ENCODE results near the gene FOXP2.

FOXP2 gene

DNA sequence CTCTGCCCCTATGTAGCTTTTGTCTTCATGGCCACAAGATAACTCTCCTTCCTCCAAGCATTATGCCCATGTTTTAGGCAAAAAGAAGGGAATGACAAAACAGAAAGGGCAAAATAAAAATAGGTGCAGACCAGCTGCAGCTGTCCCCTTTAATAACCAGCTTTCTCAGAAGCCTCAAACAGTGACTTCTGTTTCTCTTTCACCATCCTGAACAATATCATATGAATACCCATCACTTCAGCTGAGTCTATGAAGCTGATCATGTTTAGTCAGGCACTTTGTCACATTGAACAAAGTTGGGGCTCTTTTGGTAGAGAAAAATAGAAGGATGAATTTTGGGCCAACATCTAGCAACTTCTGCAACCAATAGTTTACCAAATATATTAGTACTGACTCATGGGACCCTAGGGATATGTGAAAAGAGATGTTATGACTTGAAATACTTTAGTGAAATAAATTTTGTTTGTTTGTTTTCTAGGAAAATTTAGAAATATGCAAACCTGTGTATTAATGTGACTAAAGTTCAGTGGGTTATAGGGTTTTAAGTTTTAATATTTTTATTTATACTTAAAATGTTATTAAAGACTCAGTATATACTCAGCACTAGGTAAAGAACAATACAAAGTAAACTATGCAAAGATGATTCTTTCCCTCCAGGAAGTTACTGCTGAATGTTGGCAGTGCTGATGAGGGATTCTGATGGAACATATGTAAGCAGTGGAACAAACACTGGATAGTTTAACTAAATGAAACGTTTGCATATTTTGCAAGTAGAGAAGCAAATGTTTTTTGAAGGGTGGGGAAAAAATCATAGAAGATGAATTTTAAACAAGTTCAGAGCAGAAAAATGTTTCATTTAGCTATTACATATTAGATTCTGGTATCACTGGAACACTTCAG lies 133.7 kb downstream of the FOXP2 start:
- no peak for TF ChIP-seq EZH2 (IDR thresholded peaks at IDR 0.05; ENCODE audit: borderline replicate concordance, low read depth, low read length, severe bottlenecking)
- no peak for TF ChIP-seq CTCF (IDR thresholded peaks at IDR 0.05; ENCODE audit: borderline replicate concordance, extremely low read depth, low read length, poor library complexity, severe bottlenecking)
- Histone ChIP-seq H2AFZ (ENCODE audit: low read depth, low read length) (no peak overlapping the region), H3K9me3 (ENCODE audit: insufficient read depth, low read length, severe bottlenecking) (no peaks in the 10 kb centered on the region), H3K9ac (ENCODE audit: low read depth, low read length) (no peak overlapping the region), H3K27ac (ENCODE audit: low read length) (no peak overlapping the region), H3K4me1 (ENCODE audit: insufficient read depth, low read length) (no peaks in the 10 kb centered on the region), H3K79me2 (ENCODE audit: insufficient read depth, low read length) (no peaks in the 10 kb centered on the region), H3K36me3 (ENCODE audit: insufficient read depth, low read length) (no peaks in the 10 kb centered on the region), H3K4me2 (ENCODE audit: insufficient read depth, low read length) (no peak overlapping the region), H4K20me1 (ENCODE audit: insufficient read depth, low read length) (no peaks in the 10 kb centered on the region), H3K4me3 (ENCODE audit: low read depth in 1 of 2, low read length in 2 of 2) (no peak overlapping the region), H3K27me3 (ENCODE audit: insufficient read depth, low read length, poor library complexity) (no peaks in the 10 kb centered on the region)
- no peak for DNase-seq
- ATAC-seq (ENCODE audit: insufficient read depth, low read depth): no peak

DNA sequence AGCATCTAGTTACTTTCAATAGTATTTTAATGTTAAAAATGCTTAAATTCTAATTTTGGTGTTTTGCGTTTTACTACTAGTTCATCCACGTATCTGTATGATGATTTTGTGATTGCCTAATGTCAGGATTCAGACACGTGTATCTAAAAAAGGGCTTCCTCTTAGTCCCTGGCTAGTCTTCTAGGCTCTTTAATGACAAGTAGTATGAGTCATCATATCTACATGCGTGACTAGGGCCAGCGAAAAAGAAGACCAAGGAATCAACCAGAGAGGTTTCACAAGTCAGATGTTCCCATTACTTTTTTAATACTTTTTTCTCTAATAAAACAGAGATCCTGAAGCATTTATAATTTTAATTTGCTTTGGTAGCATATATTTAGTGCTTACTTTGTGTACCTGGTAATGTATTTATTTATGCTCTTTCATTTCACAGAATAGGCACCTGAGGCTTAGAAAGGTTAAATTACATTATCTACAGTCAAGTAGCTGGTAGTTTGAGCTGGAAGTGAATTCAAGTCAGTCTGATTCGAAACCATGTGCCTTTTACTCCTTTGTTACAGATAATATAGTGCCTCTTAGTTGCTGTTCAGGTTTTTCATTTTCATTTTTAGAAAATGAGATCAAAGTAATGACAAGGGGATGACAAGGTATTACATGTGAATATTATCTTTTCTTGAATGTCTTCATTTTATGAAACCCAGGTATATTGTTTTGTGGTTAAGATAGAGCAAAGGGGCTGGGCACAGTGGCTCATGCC lies 140.3 kb downstream of the FOXP2 start:
- TF ChIP-seq EZH2 (IDR thresholded peaks at IDR 0.05; ENCODE audit: borderline replicate concordance, low read depth, low read length, severe bottlenecking) (no peak), CTCF (IDR thresholded peaks at IDR 0.05; ENCODE audit: borderline replicate concordance, extremely low read depth, low read length, poor library complexity, severe bottlenecking) (no peak)
- no peak for DNase-seq

GRCh38 chr7:114567416-114567815 lies 152.8 kb downstream of the FOXP2 start:
- no peaks in the 10 kb centered on the region for H3K4me1 ChIP-seq (ENCODE audit: insufficient read depth, low read length)
- no peaks in the 10 kb centered on the region for H3K79me2 ChIP-seq (ENCODE audit: insufficient read depth, low read length)
- no peak overlapping the region for H3K4me2 ChIP-seq (ENCODE audit: insufficient read depth, low read length)
- ATAC-seq (ENCODE audit: insufficient read depth, low read depth): no peak
- H3K27ac ChIP-seq (ENCODE audit: low read length): no peak overlapping the region
- H3K4me3 ChIP-seq (ENCODE audit: low read depth in 1 of 2, low read length in 2 of 2): no peak overlapping the region
- no peaks in the 10 kb centered on the region for H4K20me1 ChIP-seq (ENCODE audit: insufficient read depth, low read length)
- H3K36me3 ChIP-seq (ENCODE audit: insufficient read depth, low read length): no peaks in the 10 kb centered on the region
- no peaks in the 10 kb centered on the region for H3K27me3 ChIP-seq (ENCODE audit: insufficient read depth, low read length, poor library complexity)
- TF ChIP-seq EZH2 (IDR thresholded peaks at IDR 0.05; ENCODE audit: borderline replicate concordance, low read depth, low read length, severe bottlenecking) (no peak), CTCF (IDR thresholded peaks at IDR 0.05; ENCODE audit: borderline replicate concordance, extremely low read depth, low read length, poor library complexity, severe bottlenecking) (no peak)
- H3K9ac ChIP-seq (ENCODE audit: low read depth, low read length): no peak overlapping the region
- H2AFZ ChIP-seq (ENCODE audit: low read depth, low read length): no peak overlapping the region
- no peak for DNase-seq
- H3K9me3 ChIP-seq (ENCODE audit: insufficient read depth, low read length, severe bottlenecking): no peaks in the 10 kb centered on the region

More for the DNA sequence above, 140.3 kb downstream of the FOXP2 start:
- Histone ChIP-seq H2AFZ (ENCODE audit: low read depth, low read length) (no peak overlapping the region), H3K4me1 (ENCODE audit: insufficient read depth, low read length) (no peaks in the 10 kb centered on the region), H3K27me3 (ENCODE audit: insufficient read depth, low read length, poor library complexity) (no peaks in the 10 kb centered on the region), H3K79me2 (ENCODE audit: insufficient read depth, low read length) (no peaks in the 10 kb centered on the region), H3K27ac (ENCODE audit: low read length) (no peak overlapping the region), H3K4me2 (ENCODE audit: insufficient read depth, low read length) (no peak overlapping the region), H3K36me3 (ENCODE audit: insufficient read depth, low read length) (no peaks in the 10 kb centered on the region), H3K4me3 (ENCODE audit: low read depth in 1 of 2, low read length in 2 of 2) (no peak overlapping the region), H3K9ac (ENCODE audit: low read depth, low read length) (no peak overlapping the region), H3K9me3 (ENCODE audit: insufficient read depth, low read length, severe bottlenecking) (no peaks in the 10 kb centered on the region), H4K20me1 (ENCODE audit: insufficient read depth, low read length) (no peaks in the 10 kb centered on the region)
- ATAC-seq (ENCODE audit: insufficient read depth, low read depth): no peak
